Gastrocnemius medialis (tissue), 4 donors: Measurements from ENCODE around the gene FOXK1.

Source experiments
- POLR2A ChIP-seq, 2 donors: fragments of 450-650 bp; IDR thresholded peaks; one replicate each; pipeline ENCODE4 v1.6.1; 2017; ENCODE audit warnings: antibody characterized with exemption in 2 of 2, mild to moderate bottlenecking in 2 of 2, moderate library complexity in 2 of 2
- TF ChIP-seq, protein P1 (sequence below), 5 experiments: fragments of 450-650 bp in 3 of 5; fragments of 200-600 bp in 2 of 5; sonication (generic) in 2 of 5; IDR thresholded peaks in 4 of 5; conservative IDR thresholded peaks in 1 of 5; 1 replicate in 4 of 5; 2 replicates in 1 of 5; pipeline ENCODE4 v1.5.1; 2016 to 2019; ENCODE audit warnings: antibody characterized with exemption in 5 of 5, mild to moderate bottlenecking in 3 of 5, moderate library complexity in 3 of 5

DNA sequence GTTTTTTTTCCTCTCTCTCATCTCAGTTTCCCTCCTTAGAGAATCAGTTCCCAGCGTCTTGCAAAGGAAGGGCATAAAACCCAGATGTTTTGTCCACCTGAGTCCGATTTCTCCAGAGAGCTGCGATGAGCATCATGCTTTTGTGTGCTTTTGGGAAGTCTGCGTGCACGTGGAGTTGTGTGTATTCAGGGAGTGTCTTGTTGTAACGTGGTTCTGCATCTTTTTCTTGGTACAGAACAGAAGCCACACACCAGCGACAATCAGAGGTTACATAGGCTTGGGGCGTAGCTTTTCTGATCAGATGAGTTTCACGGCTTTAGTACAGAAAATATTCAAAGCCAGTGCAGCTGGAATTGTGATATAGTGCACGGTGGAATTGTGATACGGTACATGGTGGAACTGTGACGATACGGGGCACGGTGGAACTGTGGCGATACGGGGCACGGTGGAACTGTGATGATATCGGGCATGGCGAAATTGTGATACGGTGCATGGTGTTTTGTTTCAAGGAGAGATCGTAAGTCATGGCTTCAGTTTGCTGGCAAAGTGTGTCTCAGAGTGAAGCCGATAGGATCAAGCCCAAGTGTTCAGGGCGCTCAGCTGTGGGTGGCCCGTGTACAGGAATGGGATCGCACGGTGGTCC, 32.8 kb downstream of the FOXK1 start:
- TF ChIP-seq, protein P1, sequence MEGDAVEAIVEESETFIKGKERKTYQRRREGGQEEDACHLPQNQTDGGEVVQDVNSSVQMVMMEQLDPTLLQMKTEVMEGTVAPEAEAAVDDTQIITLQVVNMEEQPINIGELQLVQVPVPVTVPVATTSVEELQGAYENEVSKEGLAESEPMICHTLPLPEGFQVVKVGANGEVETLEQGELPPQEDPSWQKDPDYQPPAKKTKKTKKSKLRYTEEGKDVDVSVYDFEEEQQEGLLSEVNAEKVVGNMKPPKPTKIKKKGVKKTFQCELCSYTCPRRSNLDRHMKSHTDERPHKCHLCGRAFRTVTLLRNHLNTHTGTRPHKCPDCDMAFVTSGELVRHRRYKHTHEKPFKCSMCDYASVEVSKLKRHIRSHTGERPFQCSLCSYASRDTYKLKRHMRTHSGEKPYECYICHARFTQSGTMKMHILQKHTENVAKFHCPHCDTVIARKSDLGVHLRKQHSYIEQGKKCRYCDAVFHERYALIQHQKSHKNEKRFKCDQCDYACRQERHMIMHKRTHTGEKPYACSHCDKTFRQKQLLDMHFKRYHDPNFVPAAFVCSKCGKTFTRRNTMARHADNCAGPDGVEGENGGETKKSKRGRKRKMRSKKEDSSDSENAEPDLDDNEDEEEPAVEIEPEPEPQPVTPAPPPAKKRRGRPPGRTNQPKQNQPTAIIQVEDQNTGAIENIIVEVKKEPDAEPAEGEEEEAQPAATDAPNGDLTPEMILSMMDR (IDR thresholded peaks at IDR 0.05 in 4 of 5, conservative IDR thresholded peaks at IDR 0.05 in 1 of 5): no peak
- TF ChIP-seq POLR2A (IDR thresholded peaks at IDR 0.05): no peak
